CD8-positive, alpha-beta memory T cell (primary cell): ENCODE data around the gene CDT1. TPM values are rescaled to one million over a fixed set of nuclear protein-coding genes. Genes with fewer than 3 reads are reported as not detected.
A peak's percentile ranks its signal among the peaks of the same experiment; 100 is the strongest.

Experiments used
- CTCF ChIA-PET: fragments of 350-600 bp; sonication (Branson Sonifier 250); formaldehyde crosslinking; loops from one replicate; lab custom pipeline; 2021; ENCODE audit warnings: antibody characterized with exemption; lab: Charles Lee
- POLR2A ChIA-PET: fragments of 350-600 bp; sonication (Branson Sonifier 250); formaldehyde crosslinking; loops from one replicate; lab custom pipeline; 2021; ENCODE audit warnings: antibody characterized with exemption; lab: Charles Lee
- DNase-seq, 5 donors: peaks; one replicate each; pipeline versions ENCODE4 v3.0.0 to v3.0.0-alpha.2; 2020 to 2022; ENCODE audit warnings: mixed read lengths in 1 of 5
- H3K27ac ChIP-seq: one replicate; pipeline ENCODE4 v1.7.0; 2013; ENCODE audit warnings: low read depth, mild to moderate bottlenecking, low read length, moderate library complexity
- H3K27me3 ChIP-seq: 2 replicates; pipeline ENCODE4 v1.7.0; 2013; ENCODE audit warnings: low read length, mild to moderate bottlenecking; ENCODE audit not compliant: insufficient read depth, poor library complexity, severe bottlenecking
- H3K36me3 ChIP-seq: 2 replicates; pipeline ENCODE4 v1.7.0; 2013; ENCODE audit warnings: mild to moderate bottlenecking, low read length, moderate library complexity; ENCODE audit not compliant: insufficient read depth
- H3K4me1 ChIP-seq: 2 replicates; pipeline ENCODE4 v1.7.0; 2013; ENCODE audit warnings: mild to moderate bottlenecking, low read length, moderate library complexity; ENCODE audit not compliant: insufficient read depth
- H3K4me3 ChIP-seq: 2 replicates; pipeline ENCODE4 v1.7.0; 2013; ENCODE audit warnings: mild to moderate bottlenecking, low read length
- H3K9me3 ChIP-seq: 2 replicates; pipeline ENCODE4 v1.7.0; 2013; ENCODE audit warnings: mild to moderate bottlenecking, low read length
- H3K27ac Mint-ChIP-seq, 8 donors: one replicate each; pipeline ENCODE4 v1.8.0; 2020 to 2021; ENCODE audit warnings: mixed read lengths in 8 of 8, mild to moderate bottlenecking in 6 of 8, inconsistent platforms in 3 of 8, moderate library complexity in 3 of 8
- H3K27me3 Mint-ChIP-seq, 2 donors: one replicate each; pipeline ENCODE4 v1.8.0; 2020 to 2021; ENCODE audit warnings: mixed read lengths in 2 of 2, mild to moderate bottlenecking in 1 of 2, moderate library complexity in 1 of 2
- H3K36me3 Mint-ChIP-seq, 3 donors: one replicate each; pipeline ENCODE4 v1.8.0; 2020 to 2021; ENCODE audit warnings: mixed read lengths in 3 of 3, inconsistent platforms in 1 of 3, mild to moderate bottlenecking in 1 of 3
- H3K4me1 Mint-ChIP-seq, 3 donors: one replicate each; pipeline ENCODE4 v1.8.0; 2020 to 2021; ENCODE audit warnings: mixed read lengths in 3 of 3, inconsistent platforms in 1 of 3, mild to moderate bottlenecking in 1 of 3
- H3K4me3 Mint-ChIP-seq, 7 donors: one replicate each; pipeline ENCODE4 v1.8.0; 2020 to 2021; ENCODE audit warnings: mixed read lengths in 7 of 7, mild to moderate bottlenecking in 6 of 7, moderate library complexity in 4 of 7, inconsistent platforms in 2 of 7
- H3K9me3 Mint-ChIP-seq, 5 donors: one replicate each; pipeline ENCODE4 v1.8.0; 2020 to 2022; ENCODE audit warnings: mixed read lengths in 5 of 5, mild to moderate bottlenecking in 3 of 5, moderate library complexity in 2 of 5, inconsistent platforms in 1 of 5
- polyA plus RNA-seq: library from polyadenylated mRNA; unstranded; fragments of 300-500 nt; fragmentation: Illumina TruSeq; gene quantifications from one replicate; pipeline ENCODE4 v1.2.3, GENCODE V29; 2021
- total RNA-seq, 2 experiments: library from RNA; stranded (reverse); gene quantifications; one replicate each; pipeline ENCODE4 v1.2.3, GENCODE V29; 2021

CDT1 gene
- total and polyA plus RNA-seq, 3 experiments from 2014 or later = 0.26 to 106 (median 97.6) TPM

DNA sequence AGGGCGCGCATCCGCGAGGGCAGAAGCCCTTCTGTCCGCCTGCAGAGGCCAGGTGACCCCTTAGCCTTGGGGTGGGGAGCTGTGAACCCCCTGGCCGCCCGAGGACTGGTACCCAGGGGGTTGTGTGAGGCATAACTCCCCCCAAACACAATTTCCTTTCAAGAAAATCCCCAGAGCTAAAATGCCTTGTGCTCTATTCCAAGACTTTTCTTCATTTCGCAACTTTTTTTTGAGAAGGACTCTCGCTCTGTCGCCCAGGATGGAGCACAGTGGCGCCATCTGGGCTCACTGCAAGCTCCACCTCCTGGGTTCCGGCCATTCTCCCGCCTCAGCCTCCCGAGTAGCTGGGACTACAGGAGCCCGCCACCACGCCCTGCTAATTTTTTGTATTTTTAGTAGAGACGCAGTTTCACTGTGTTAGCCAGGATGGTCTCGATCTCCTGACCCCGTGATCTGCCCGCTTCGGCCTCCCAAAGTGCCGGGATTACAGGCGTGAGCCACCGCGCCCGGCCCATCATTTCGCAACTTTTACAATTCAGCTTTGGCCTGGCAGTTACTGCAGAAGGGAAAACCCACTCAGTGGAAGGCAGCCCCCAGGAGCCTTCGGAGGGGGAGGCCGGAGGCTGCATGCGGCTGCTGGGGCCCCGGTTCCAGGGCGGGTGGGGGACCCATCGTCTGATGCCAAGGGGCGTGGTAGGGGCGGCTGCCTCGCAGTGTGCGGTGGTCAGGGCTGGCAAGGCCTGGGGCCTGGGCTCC lies 9.1 kb downstream of the CDT1 start:
- no peak for DNase-seq
- Mint-ChIP-seq H3K27me3 (peaks cover 0 to 4% of the 10 kb centered on the region in 2 donors), H3K9me3 (no peaks in the 10 kb centered on the region), H3K27ac (peak overlapping the region in 7 of 8 donors; percentile 36 to 92 (median 70)), H3K4me3 (peak overlapping the region; percentile 67 to 86 (median 78)), H3K4me1 (peaks cover 8 to 35% (median 17%) of the 10 kb centered on the region in 3 donors), H3K36me3 (peaks cover 0 to 23% (median 0%) of the 10 kb centered on the region in 3 donors)
- H3K27me3 ChIP-seq = no peaks in the 10 kb centered on the region
- H3K9me3 ChIP-seq = no peaks in the 10 kb centered on the region
- peaks cover 9% of the 10 kb centered on the region for H3K36me3 ChIP-seq
- H3K4me3 ChIP-seq = peak overlapping the region; percentile 74
- ChIA-PET POLR2A (interaction anchor here (0.5 to 1.8 kb wide), 9 partner anchors 10 to 217 kb away, joined by 3 to 8 read pairs (median 5); partner anchors contain the start of genes CDT1, GALNS and TRAPPC2L), CTCF (interaction anchor here (1.0 to 3.9 kb wide), 9 partner anchors 10 to 403 kb away, joined by 3 to 23 read pairs (median 5); partner anchors contain the start of genes GALNS and TRAPPC2L)
- H3K4me1 ChIP-seq = peaks cover 14% of the 10 kb centered on the region
- peak overlapping the region; percentile 78 for H3K27ac ChIP-seq

DNA sequence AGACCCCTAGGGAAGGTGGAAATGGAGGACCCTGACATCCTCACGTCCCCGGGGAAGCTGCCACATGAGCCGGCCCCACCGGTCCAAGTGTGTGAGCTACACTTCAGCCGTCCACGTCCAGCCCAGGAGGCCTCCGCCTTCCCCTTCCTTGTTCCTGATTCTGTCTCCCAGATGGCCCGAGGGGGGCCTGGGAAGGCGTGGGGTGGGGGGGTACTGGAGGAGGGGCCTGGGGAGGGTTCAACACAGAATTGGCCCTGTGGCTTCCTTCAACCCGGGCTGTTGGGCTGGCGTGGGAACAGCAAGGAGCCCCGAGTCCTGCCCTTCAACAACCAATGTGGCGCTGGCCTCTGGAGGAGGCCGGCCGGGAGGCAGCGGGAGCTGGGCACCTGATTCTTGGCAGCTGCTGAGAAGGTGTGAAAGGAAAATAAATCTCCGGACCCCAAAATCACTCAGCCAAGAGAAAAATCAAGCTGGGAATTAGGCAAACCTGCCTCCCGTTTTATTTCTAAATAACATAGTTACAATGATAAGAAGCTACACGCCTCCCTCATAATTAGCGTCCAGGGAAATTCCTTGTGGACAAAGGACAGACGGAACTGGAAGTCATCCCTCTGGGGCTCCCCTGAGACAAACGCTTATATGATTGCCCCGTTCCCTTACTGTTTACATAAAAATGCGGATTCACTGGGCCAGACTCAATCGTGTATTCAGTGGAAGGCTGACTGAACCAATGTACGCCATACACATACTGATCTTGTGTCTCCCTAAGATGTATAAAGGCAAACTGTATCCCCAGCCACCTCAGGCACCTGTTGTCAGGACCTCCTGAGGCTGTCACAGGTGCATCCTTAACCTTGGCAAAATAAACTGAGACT lies 9.9 kb downstream of the CDT1 start:
- Mint-ChIP-seq H3K36me3 (peaks cover 0 to 20% (median 0%) of the 10 kb centered on the region in 3 donors), H3K27ac (peak overlapping the region in 1 of 8 donors; percentile 21), H3K4me3 (peak overlapping the region in 6 of 7 donors; percentile 44 to 83 (median 60)), H3K4me1 (peaks cover 8 to 35% (median 17%) of the 10 kb centered on the region in 3 donors), H3K27me3 (peaks cover 0 to 4% of the 10 kb centered on the region in 2 donors), H3K9me3 (no peaks in the 10 kb centered on the region)
- Histone ChIP-seq H3K9me3 (no peaks in the 10 kb centered on the region), H3K4me1 (peaks cover 14% of the 10 kb centered on the region), H3K4me3 (no peak overlapping the region), H3K36me3 (peaks cover 9% of the 10 kb centered on the region), H3K27me3 (no peaks in the 10 kb centered on the region), H3K27ac (no peak overlapping the region)
- DNase-seq = no peak
- ChIA-PET POLR2A (interaction anchor here (0.7 to 1.4 kb wide), 5 partner anchors 23 to 44 kb away, joined by 3 to 6 read pairs (median 4); no protein-coding TSS in a partner anchor), CTCF (interaction anchor here (1.0 to 3.9 kb wide), 4 partner anchors 31 to 302 kb away, joined by 3 to 23 read pairs (median 14); partner anchors contain the start of genes GALNS and TRAPPC2L)

DNA sequence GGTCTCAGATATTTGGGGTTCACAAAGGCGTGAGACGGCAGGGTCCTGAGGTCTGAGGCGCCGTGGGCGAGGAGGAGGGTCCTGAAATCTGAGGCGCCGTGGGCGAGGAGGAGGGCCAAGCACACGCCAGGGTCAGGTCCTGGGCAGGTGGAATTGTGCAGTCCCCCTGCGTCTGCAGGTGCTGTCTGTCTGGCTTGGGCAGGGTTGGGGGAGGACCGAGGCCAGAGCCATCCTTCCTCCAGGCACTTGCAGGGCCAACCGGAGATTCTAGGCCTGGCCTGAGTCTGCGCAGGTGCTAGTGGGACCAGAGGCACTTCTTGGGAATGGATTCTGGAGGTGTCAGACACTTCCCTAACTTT lies 10.5 kb downstream of the CDT1 start:
- DNase-seq = no peak
- Mint-ChIP-seq H3K9me3 (no peaks in the 10 kb centered on the region), H3K4me1 (peaks cover 8 to 32% (median 17%) of the 10 kb centered on the region in 3 donors), H3K4me3 (peak overlapping the region in 4 of 7 donors; percentile 58 to 83 (median 60)), H3K27ac (peak overlapping the region in 1 of 8 donors; percentile 21), H3K27me3 (peaks cover 0 to 4% of the 10 kb centered on the region in 2 donors), H3K36me3 (peaks cover 0 to 15% (median 0%) of the 10 kb centered on the region in 3 donors)
- H3K27ac ChIP-seq = no peak overlapping the region
- no peaks in the 10 kb centered on the region for H3K27me3 ChIP-seq
- peaks cover 6% of the 10 kb centered on the region for H3K36me3 ChIP-seq
- POLR2A ChIA-PET = interaction anchor here (1.4 kb wide), 1 partner anchor 33 kb away, joined by 3 read pairs; no protein-coding TSS in a partner anchor
- H3K4me1 ChIP-seq = peaks cover 14% of the 10 kb centered on the region
- H3K4me3 ChIP-seq = no peak overlapping the region
- no peaks in the 10 kb centered on the region for H3K9me3 ChIP-seq
- CTCF ChIA-PET = interaction anchor here (2.5 to 3.3 kb wide), 2 partner anchors 32 to 43 kb away, joined by 10 to 18 read pairs; partner anchors contain the start of genes GALNS and TRAPPC2L

DNA sequence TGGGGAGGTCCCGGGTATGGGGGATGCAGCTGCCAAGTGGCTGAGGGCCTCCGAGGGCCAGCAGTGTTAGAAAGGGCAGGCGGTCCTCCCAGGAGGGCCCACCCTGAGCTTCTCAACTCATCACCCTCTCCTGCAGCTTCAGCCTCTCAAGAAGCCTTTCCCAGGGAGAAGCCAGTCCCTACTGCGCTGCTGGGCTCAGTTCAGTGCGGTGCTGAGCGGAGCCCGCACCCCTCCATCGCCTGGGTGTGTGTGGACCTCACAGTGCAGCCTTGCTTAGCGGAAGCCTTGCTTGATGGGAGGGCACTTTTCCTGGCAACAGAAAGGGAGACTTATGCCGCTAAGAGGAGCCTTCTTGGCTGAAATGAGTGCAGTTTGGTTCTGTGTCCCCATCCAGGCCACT lies 11.6 kb downstream of the CDT1 start:
- peaks cover 8 to 24% (median 13%) of the 10 kb centered on the region in 3 donors for H3K4me1 Mint-ChIP-seq
- no peak for DNase-seq
- H3K4me3 Mint-ChIP-seq = no peak overlapping the region
- Histone ChIP-seq H3K4me1 (peaks cover 10% of the 10 kb centered on the region), H3K9me3 (no peaks in the 10 kb centered on the region), H3K36me3 (no peaks in the 10 kb centered on the region), H3K27ac (no peak overlapping the region), H3K27me3 (no peaks in the 10 kb centered on the region), H3K4me3 (no peak overlapping the region)
- H3K36me3 Mint-ChIP-seq = peaks cover 0 to 6% (median 0%) of the 10 kb centered on the region in 3 donors
- no peak overlapping the region for H3K27ac Mint-ChIP-seq
- POLR2A ChIA-PET = no interaction called here
- CTCF ChIA-PET = interaction anchor here (1.0 to 1.5 kb wide), 4 partner anchors 11 to 355 kb away, joined by 3 to 4 read pairs (median 3); no protein-coding TSS in a partner anchor
- no peaks in the 10 kb centered on the region for H3K9me3 Mint-ChIP-seq
- H3K27me3 Mint-ChIP-seq = peaks cover 0 to 4% of the 10 kb centered on the region in 2 donors

DNA sequence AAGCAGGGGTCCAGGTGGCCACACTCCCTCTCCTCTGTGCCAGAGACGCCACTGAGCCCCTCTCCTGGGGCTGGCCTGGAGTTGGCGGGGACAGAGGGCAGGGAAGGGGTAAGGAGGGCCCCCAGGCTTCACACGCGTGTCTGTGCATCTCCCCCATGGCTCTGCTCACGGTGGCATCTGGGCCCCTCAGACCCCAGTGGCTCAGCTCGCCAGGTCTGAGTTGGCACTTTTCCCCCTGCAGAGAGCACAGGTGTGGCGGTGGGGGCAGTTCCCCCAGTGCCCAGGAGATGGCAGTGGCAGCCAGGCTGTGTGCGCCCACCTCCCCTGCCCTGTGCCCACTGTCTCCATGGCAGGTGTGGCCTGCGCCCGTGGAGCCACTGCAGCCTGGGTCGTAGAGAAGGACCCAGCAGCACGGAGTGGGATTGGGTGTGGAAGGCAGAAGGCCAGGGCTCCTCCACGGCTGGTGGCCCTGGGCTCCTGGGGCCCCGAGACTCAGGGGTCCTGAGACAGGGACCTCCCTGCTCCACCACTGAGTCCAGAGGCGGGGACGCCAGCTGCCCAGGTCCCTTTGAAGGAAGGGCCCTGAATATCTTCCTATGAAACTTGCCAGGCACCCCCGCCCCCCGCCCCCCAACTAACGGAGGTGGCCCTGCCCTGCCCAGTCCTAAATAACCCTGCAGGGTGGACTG lies 12.5 kb downstream of the CDT1 start:
- H3K27me3 Mint-ChIP-seq = peaks cover 0 to 4% of the 10 kb centered on the region in 2 donors
- CTCF ChIA-PET = interaction anchor here (1.0 to 1.5 kb wide), 4 partner anchors 11 to 354 kb away, joined by 3 to 4 read pairs (median 3); no protein-coding TSS in a partner anchor
- H3K4me1 Mint-ChIP-seq = peaks cover 4 to 16% (median 6%) of the 10 kb centered on the region in 3 donors
- H3K4me3 Mint-ChIP-seq = no peak overlapping the region
- H3K9me3 Mint-ChIP-seq = no peaks in the 10 kb centered on the region
- no peak overlapping the region for H3K4me3 ChIP-seq
- peaks cover 2% of the 10 kb centered on the region for H3K4me1 ChIP-seq
- H3K27ac Mint-ChIP-seq = no peak overlapping the region
- H3K27ac ChIP-seq = no peak overlapping the region
- H3K9me3 ChIP-seq = no peaks in the 10 kb centered on the region
- H3K36me3 ChIP-seq = no peaks in the 10 kb centered on the region
- H3K36me3 Mint-ChIP-seq = peaks cover 0 to 4% (median 0%) of the 10 kb centered on the region in 3 donors
- H3K27me3 ChIP-seq = no peaks in the 10 kb centered on the region
- peak in 4 of 5 donors; percentile 27 to 66 (median 49) for DNase-seq
- POLR2A ChIA-PET = no interaction called here

DNA sequence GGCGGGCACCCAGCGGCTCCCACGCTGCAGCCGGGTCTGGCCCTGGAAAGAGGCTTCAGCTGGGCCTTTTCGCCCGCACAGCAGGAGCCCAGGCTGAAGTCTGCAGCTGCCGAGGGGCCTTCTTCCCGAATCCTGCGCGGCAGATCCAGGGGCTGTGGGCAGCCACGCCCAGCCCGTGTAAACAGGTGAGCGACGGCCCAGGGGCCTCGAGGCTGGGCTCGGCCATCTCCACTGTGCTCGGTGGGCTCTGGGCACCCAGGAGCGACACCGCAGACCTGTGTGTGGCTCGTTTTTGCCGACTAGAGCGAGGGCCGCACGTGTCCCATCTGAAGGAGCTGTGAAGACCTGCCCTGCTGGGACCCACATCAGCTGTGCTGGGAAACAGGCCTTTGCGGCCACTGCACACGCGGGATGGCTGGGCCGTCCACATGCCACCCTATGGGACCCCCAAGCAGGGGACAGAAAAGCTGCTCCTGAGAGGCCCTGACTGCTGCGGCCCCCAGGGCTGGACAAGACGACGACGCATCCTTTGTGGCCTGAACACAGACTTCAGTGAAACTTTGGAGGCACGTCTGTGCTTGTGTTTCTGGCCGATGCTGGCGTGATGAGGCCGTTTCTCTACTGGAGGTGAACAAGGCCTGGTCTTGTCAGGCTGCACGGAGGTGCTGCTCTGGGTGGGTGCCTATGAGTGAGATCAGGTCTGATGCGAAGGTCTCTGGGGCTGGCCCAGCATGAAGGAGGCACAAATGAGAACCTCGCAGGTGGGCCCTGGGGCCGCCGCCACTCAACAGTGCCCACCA lies 13.3 kb downstream of the CDT1 start:
- Mint-ChIP-seq H3K4me1 (peaks cover 4 to 9% (median 5%) of the 10 kb centered on the region in 3 donors), H3K36me3 (peaks cover 0 to 7% (median 0%) of the 10 kb centered on the region in 3 donors), H3K9me3 (no peaks in the 10 kb centered on the region), H3K27me3 (peaks cover 0 to 4% of the 10 kb centered on the region in 2 donors), H3K4me3 (no peak overlapping the region), H3K27ac (no peak overlapping the region)
- no peaks in the 10 kb centered on the region for H3K36me3 ChIP-seq
- H3K4me3 ChIP-seq = no peak overlapping the region
- no peak for DNase-seq
- no peak overlapping the region for H3K27ac ChIP-seq
- ChIA-PET POLR2A (no interaction called here), CTCF (interaction anchor here (1.4 kb wide), 2 partner anchors 41 to 353 kb away, joined by 3 to 6 read pairs; no protein-coding TSS in a partner anchor)
- no peaks in the 10 kb centered on the region for H3K27me3 ChIP-seq
- H3K9me3 ChIP-seq = no peaks in the 10 kb centered on the region
- no peaks in the 10 kb centered on the region for H3K4me1 ChIP-seq
